Ishikawa (cell line): ENCODE measurements around the gene EDNRA.

Source experiments
- CREB1 ChIP-seq: IDR thresholded peaks from 2 replicates; pipeline ENCODE4 v1.6.1; 2012; ENCODE audit warnings: low read depth
- EGR1 ChIP-seq: IDR thresholded peaks from 2 replicates; pipeline ENCODE4 v1.6.1; 2012
- EP300 ChIP-seq: IDR thresholded peaks from 2 replicates; pipeline ENCODE4 v1.6.1; 2012; ENCODE audit warnings: borderline replicate concordance
- FOXM1 ChIP-seq: IDR thresholded peaks from 2 replicates; pipeline ENCODE4 v1.6.1; 2012; ENCODE audit warnings: low read depth, borderline replicate concordance
- MAX ChIP-seq: IDR thresholded peaks from 2 replicates; pipeline ENCODE4 v1.6.1; 2012
- NFIC ChIP-seq: IDR thresholded peaks from 2 replicates; pipeline ENCODE4 v1.6.1; 2012
- RAD21 ChIP-seq: IDR thresholded peaks from 2 replicates; pipeline ENCODE4 v1.6.1; 2012; ENCODE audit warnings: low read depth
- REST ChIP-seq: IDR thresholded peaks from 2 replicates; pipeline ENCODE4 v1.6.1; 2012; ENCODE audit warnings: low read depth, mild to moderate bottlenecking
- TAF1 ChIP-seq: IDR thresholded peaks from 2 replicates; pipeline ENCODE4 v1.6.1; 2012; ENCODE audit warnings: low read depth, mild to moderate bottlenecking
- TCF12 ChIP-seq: IDR thresholded peaks from 2 replicates; pipeline ENCODE4 v1.6.1; 2012; ENCODE audit warnings: low read depth
- TEAD4 ChIP-seq: IDR thresholded peaks from 2 replicates; pipeline ENCODE4 v1.6.1; 2012
- YY1 ChIP-seq: IDR thresholded peaks from 2 replicates; pipeline ENCODE4 v1.6.1; 2012; ENCODE audit warnings: low read depth
- ZBTB7A ChIP-seq: IDR thresholded peaks from 2 replicates; pipeline ENCODE4 v1.6.1; 2012; ENCODE audit warnings: low read depth
- TF ChIP-seq, protein P1 (sequence below): IDR thresholded peaks from 2 replicates; pipeline ENCODE4 v1.6.1; 2012

Gene EDNRA

GRCh38 chr4:147587041-147587440 is 106.1 kb downstream of the EDNRA start:
- no peak for TF ChIP-seq TEAD4
- TF ChIP-seq REST, result no peak
- TF ChIP-seq TCF12, result no peak
- no peak for TF ChIP-seq MAX
- no peak for TF ChIP-seq YY1
- no peak for TF ChIP-seq CREB1
- TF ChIP-seq EGR1, result no peak
- TF ChIP-seq TAF1, result no peak
- no peak for TF ChIP-seq RAD21
- no peak for TF ChIP-seq NFIC

DNA sequence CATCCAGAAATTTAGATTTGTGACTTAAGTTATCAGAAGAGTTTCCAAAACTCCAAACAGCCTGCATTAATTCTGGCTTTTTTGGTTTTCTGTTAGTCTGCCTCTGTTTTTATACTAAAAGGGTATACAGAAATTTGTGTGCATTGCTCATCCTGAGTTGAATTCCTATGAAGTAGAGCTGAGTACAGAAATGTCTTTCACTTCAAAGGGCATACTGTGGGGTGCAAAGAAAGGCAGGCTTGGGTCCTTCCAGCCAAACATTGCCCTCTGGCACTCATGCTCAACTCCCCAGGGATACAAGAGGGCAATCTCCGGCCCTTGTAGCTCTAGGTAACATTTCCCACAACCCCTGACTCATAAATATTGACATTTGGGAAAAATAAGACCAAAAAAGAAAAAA is 108.7 kb downstream of the EDNRA start:
- TF ChIP-seq MAX (no peak), ZBTB7A (no peak), TEAD4 (no peak), TAF1 (no peak), FOXM1 (no peak), RAD21 (no peak), NFIC (no peak), EGR1 (no peak), EP300 (no peak), CREB1 (no peak), TCF12 (no peak), YY1 (no peak), REST (no peak)
- TF ChIP-seq, protein P1, sequence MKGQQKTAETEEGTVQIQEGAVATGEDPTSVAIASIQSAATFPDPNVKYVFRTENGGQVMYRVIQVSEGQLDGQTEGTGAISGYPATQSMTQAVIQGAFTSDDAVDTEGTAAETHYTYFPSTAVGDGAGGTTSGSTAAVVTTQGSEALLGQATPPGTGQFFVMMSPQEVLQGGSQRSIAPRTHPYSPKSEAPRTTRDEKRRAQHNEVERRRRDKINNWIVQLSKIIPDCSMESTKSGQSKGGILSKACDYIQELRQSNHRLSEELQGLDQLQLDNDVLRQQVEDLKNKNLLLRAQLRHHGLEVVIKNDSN, result no peak

- TF ChIP-seq YY1 (no peak), RAD21 (peak; percentile 97)
Observed at GRCh38 chr4:147590249-147590920, 109.5 kb downstream of the EDNRA start.

DNA sequence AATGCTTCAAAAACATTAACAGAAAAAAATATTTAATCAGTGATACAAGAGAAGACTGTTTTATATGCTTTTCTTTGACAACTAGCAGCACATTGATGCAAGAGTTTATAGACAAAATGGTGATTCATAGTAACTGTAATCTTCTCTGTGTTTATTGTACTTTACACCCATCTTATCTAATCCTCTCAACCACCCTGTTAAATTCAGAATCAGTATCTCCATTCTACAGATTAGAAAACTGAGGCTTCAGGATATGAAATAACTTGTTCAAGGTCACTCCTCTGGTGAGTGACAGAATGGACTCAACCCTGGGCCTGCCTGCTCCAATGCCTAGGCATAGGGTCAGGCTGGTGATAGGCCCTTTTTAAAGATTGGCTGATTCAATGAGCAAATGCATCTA is 110.2 kb downstream of the EDNRA start:
- no peak for TF ChIP-seq YY1
- no peak for TF ChIP-seq EGR1
- TF ChIP-seq REST, result no peak
- no peak for TF ChIP-seq CREB1
- no peak for TF ChIP-seq ZBTB7A
- no peak for TF ChIP-seq EP300
- TF ChIP-seq TEAD4, result no peak

DNA sequence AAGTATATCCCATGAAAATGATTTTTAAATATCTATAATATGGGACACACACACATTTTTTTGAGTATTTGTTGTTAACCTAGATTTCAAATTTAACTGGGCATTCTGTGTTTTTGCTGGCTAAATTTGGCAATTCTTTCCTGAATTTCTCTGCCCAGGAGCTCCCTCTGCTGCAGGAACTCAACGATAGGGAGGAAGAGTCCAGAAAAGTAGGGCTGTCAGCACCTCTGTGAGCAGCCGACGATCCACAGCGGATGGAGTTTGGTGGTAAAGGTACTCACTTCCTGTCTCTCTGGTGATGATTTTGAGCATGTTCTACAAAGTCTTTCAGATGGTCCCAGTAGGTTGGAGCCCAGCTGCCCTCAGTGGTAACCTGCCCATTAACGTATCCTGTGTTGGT is 113.2 kb downstream of the EDNRA start:
- no peak for TF ChIP-seq RAD21
- TF ChIP-seq NFIC, result no peak
- no peak for TF ChIP-seq EGR1
- TF ChIP-seq MAX, result no peak
- TF ChIP-seq YY1, result no peak
